B cell (primary cell): ENCODE results near the gene ZSWIM3. TPM values are rescaled to one million over a fixed set of nuclear protein-coding genes. Genes with fewer than 3 reads are reported as not detected.

Experiments
- ATAC-seq: fragments of 200-7000 bp; cut with Tn5 transposase; one replicate; pipeline ENCODE4 v1.10.0; 2021; ENCODE audit warnings: low read depth, mild to moderate bottlenecking, moderate number of reproducible peaks, moderate library complexity
- CTCF ChIA-PET: fragments of 350-600 bp; sonication (Branson Sonifier 250); formaldehyde crosslinking; loops from one replicate; lab custom pipeline; 2021; ENCODE audit warnings: antibody characterized with exemption, inconsistent platforms; lab: Charles Lee
- POLR2A ChIA-PET: fragments of 350-600 bp; sonication (Branson Sonifier 250); formaldehyde crosslinking; loops from one replicate; lab custom pipeline; 2021; ENCODE audit warnings: antibody characterized with exemption; lab: Charles Lee
- DNase-seq: peaks from one replicate; pipeline ENCODE4 v3.0.0; 2013
- H2AFZ ChIP-seq: 2 replicates; pipeline ENCODE4 v1.6.1; 2012; ENCODE audit warnings: mild to moderate bottlenecking, low read depth, low read length; ENCODE audit not compliant: insufficient read depth, poor library complexity, severe bottlenecking
- H3K27ac ChIP-seq, 2 donors: 1 replicate in 1 of 2; 2 replicates in 1 of 2; pipeline ENCODE4 v1.5.1; 2012 to 2013; ENCODE audit warnings: low read length in 2 of 2, mild to moderate bottlenecking in 2 of 2, moderate library complexity in 1 of 2
- H3K27me3 ChIP-seq, 4 experiments: fragments of 200-600 bp in 1 of 4; sonication (generic) in 1 of 4; replicated peaks in 1 of 4; 1 replicate in 2 of 4; 2 replicates in 2 of 4; pipeline versions ENCODE4 v1.6.1 to v1.7.0; 2013 to 2016; ENCODE audit warnings: low read length in 3 of 4, mild to moderate bottlenecking in 2 of 4, mixed read lengths in 1 of 4, moderate library complexity in 1 of 4; ENCODE audit not compliant: insufficient read depth in 4 of 4, control insufficient read depth in 3 of 4; ENCODE audit errors: control extremely low read depth in 1 of 4
- H3K36me3 ChIP-seq, 2 experiments: replicated peaks in 1 of 2; 1 replicate in 1 of 2; 2 replicates in 1 of 2; pipeline versions ENCODE4 v1.6.1 to v1.7.1; 2013; ENCODE audit warnings: low read length in 1 of 2; ENCODE audit not compliant: insufficient read depth in 2 of 2, control insufficient read depth in 1 of 2; ENCODE audit errors: control extremely low read depth in 1 of 2, extremely low read depth in 1 of 2
- H3K4me1 ChIP-seq, 2 donors: fragments of 200-600 bp in 1 of 2; sonication (generic) in 1 of 2; 1 replicate in 1 of 2; 2 replicates in 1 of 2; pipeline versions ENCODE4 v1.5.1 to v1.6.1; 2013 to 2017; ENCODE audit warnings: low read length in 2 of 2; ENCODE audit not compliant: control insufficient read depth in 2 of 2, insufficient read depth in 2 of 2
- H3K4me2 ChIP-seq: replicated peaks from 2 replicates; pipeline ENCODE3; 2012; ENCODE audit warnings: mild to moderate bottlenecking, low read depth, low read length; ENCODE audit not compliant: poor library complexity, severe bottlenecking
- H3K4me3 ChIP-seq, 5 experiments: fragments of 200-600 bp in 1 of 5; sonication (generic) in 1 of 5; 1 replicate in 3 of 5; 2 replicates in 2 of 5; pipeline versions ENCODE4 v1.5.1 to v1.7.0; 2011 to 2016; ENCODE audit warnings: low read length in 4 of 5, mild to moderate bottlenecking in 4 of 5, low read depth in 2 of 5, control low read depth in 1 of 5, moderate library complexity in 1 of 5; ENCODE audit not compliant: insufficient read depth in 1 of 5; ENCODE audit errors: control extremely low read depth in 1 of 5, extremely low read depth in 1 of 5
- H3K79me2 ChIP-seq: fragments of 200-600 bp; sonication (generic); one replicate; pipeline ENCODE4 v1.6.0; 2016; ENCODE audit warnings: low read length; ENCODE audit not compliant: control insufficient read depth, insufficient read depth
- H3K9ac ChIP-seq: fragments of 200-600 bp; sonication (generic); 2 replicates; pipeline ENCODE4 v1.6.1; 2017; ENCODE audit warnings: mild to moderate bottlenecking, low read length, moderate library complexity
- H3K9me3 ChIP-seq, 3 donors: one replicate each; pipeline versions ENCODE4 v1.6.1 to v1.7.1; 2013; ENCODE audit warnings: low read length in 2 of 3; ENCODE audit not compliant: control insufficient read depth in 2 of 3, insufficient read depth in 1 of 3; ENCODE audit errors: control extremely low read depth in 1 of 3
- H4K20me1 ChIP-seq: 2 replicates; pipeline ENCODE4 v1.6.0; 2012; ENCODE audit warnings: mild to moderate bottlenecking, low read length; ENCODE audit not compliant: insufficient read depth, control insufficient read depth, poor library complexity, severe bottlenecking
- H3K27ac Mint-ChIP-seq: one replicate; pipeline ENCODE4 v1.8.0; 2021; ENCODE audit warnings: mixed read lengths
- H3K27me3 Mint-ChIP-seq: one replicate; pipeline ENCODE4 v1.8.0; 2021; ENCODE audit warnings: mixed read lengths
- H3K4me1 Mint-ChIP-seq: one replicate; pipeline ENCODE4 v1.8.0; 2021; ENCODE audit warnings: mixed read lengths
- H3K4me3 Mint-ChIP-seq: one replicate; pipeline ENCODE4 v1.8.0; 2021; ENCODE audit warnings: mixed read lengths
- H3K9me3 Mint-ChIP-seq: one replicate; pipeline ENCODE4 v1.8.0; 2022; ENCODE audit warnings: mixed read lengths; ENCODE audit not compliant: insufficient read depth
- EZH2 ChIP-seq: IDR thresholded peaks from 2 replicates; pipeline ENCODE4 v1.6.1; 2012; ENCODE audit warnings: borderline replicate concordance, low read depth, mild to moderate bottlenecking, moderate library complexity, low read length; ENCODE audit not compliant: insufficient read depth, poor library complexity, severe bottlenecking
- WGBS: methylation state at CpG from one replicate; pipeline ENCODE4 v1.1.5; 2013; ENCODE audit warnings: missing lambda C conversion rate; ENCODE audit not compliant: insufficient coverage; 5-methylcytosine and 5-hydroxymethylcytosine counted together
- intact Hi-C: fragments of 100-400 bp; cut with micrococcal nuclease; formaldehyde crosslinking; loops from one replicate; pipeline ENCODE4 v1.10.0; 2022
- polyA plus RNA-seq: library from polyadenylated mRNA; depleted of rRNA; stranded (reverse); fragments of >200 nt; gene quantifications from 2 replicates; pipeline ENCODE4 v1.2.3, GENCODE V29; 2012
- total RNA-seq, 2 donors: library from RNA; stranded (reverse); fragments of 120-200 nt in 1 of 2; gene quantifications; 1 replicate in 1 of 2; 2 replicates in 1 of 2; pipeline versions ENCODE4 v1.2.3 to v1.2.4, GENCODE V29; 2013 to 2022
- TF ChIP-seq, protein P1 (sequence below): fragments of 200-600 bp; IDR thresholded peaks from one replicate; pipeline ENCODE4 v1.8.0; 2022; ENCODE audit warnings: antibody characterized with exemption, mild to moderate bottlenecking

ZSWIM3 gene
- total and polyA plus RNA-seq, 2 donors (not counting 1 experiment from before 2014, with no cell fraction given) = 4.0 to 7.1 TPM

DNA sequence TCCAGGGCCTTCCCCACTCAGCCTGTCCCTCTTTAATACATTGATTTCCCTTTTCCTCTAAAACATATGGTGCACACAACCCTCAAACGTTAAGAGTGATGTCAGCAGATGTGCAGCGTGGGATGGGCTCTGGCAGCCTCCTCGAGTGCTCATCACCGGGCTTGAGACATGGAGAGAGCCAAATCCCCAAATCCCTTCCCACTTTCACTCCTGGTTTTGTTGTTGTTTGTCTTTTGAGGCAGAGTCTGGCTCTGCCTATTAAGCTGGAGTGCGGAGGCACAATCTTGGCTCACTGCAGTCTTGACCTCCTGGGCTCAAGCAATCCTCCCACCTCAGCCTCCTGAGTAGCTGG is 60.4 kb downstream of the ZSWIM3 start:
- TF ChIP-seq EZH2 = no peak
- TF ChIP-seq, protein P1, sequence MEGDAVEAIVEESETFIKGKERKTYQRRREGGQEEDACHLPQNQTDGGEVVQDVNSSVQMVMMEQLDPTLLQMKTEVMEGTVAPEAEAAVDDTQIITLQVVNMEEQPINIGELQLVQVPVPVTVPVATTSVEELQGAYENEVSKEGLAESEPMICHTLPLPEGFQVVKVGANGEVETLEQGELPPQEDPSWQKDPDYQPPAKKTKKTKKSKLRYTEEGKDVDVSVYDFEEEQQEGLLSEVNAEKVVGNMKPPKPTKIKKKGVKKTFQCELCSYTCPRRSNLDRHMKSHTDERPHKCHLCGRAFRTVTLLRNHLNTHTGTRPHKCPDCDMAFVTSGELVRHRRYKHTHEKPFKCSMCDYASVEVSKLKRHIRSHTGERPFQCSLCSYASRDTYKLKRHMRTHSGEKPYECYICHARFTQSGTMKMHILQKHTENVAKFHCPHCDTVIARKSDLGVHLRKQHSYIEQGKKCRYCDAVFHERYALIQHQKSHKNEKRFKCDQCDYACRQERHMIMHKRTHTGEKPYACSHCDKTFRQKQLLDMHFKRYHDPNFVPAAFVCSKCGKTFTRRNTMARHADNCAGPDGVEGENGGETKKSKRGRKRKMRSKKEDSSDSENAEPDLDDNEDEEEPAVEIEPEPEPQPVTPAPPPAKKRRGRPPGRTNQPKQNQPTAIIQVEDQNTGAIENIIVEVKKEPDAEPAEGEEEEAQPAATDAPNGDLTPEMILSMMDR = no peak
- H3K27me3 ChIP-seq = peaks cover 0 to 30% (median 5%) of the 10 kb centered on the region in 4 experiments
- POLR2A ChIA-PET = no interaction called here
- H3K4me3 ChIP-seq = no peak overlapping the region
- Mint-ChIP-seq H3K4me3 (no peak overlapping the region), H3K9me3 (no peaks in the 10 kb centered on the region), H3K27ac (no peak overlapping the region), H3K4me1 (peaks cover 2% of the 10 kb centered on the region), H3K27me3 (peaks cover 36% of the 10 kb centered on the region)
- no peak overlapping the region for H3K27ac ChIP-seq
- H2AFZ ChIP-seq = no peak overlapping the region
- DNase-seq (no peak), ATAC-seq (no peak)
- no peaks in the 10 kb centered on the region for H4K20me1 ChIP-seq
- no peak overlapping the region for H3K9ac ChIP-seq
- CTCF ChIA-PET = no interaction called here
- H3K4me1 ChIP-seq = no peaks in the 10 kb centered on the region
- no peaks in the 10 kb centered on the region for H3K36me3 ChIP-seq
- intact Hi-C loops = no loop called here
- H3K4me2 ChIP-seq = no peak overlapping the region
- H3K9me3 ChIP-seq = no peaks in the 10 kb centered on the region
- WGBS = 100% methylated on average over 1 of the region's 5 CpGs
- no peaks in the 10 kb centered on the region for H3K79me2 ChIP-seq

DNA sequence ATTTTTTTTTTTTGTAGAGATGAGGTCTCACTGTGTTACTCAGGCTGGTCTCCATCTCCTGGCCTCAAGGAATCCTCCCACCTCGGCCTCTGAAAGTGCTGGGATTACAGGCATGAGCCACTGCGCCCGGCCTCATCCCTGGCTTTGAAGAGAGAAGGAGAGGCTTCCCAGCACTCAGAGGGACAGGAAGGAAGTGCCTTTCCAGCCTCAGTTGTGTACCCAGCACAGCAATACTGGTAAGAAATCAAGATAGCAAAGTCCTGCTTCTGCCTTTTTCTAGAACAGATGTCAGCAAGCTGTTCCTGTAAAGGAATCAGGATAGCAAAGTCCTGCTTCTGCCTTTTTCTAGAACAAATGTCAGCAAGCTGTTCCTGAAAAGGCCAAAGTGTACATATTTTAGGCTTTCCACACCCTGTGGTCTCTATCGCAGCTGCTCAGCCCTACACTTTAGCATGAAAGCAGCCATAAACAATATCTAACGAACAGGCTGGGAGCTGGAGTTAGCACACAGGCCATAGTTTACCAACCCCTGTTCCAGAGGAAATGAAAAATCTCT is 60.8 kb downstream of the ZSWIM3 start:
- no peak overlapping the region for H3K9ac ChIP-seq
- H3K27ac Mint-ChIP-seq = no peak overlapping the region
- ATAC-seq (no peak), DNase-seq (no peak)
- H3K27me3 ChIP-seq = peaks cover 0 to 28% (median 5%) of the 10 kb centered on the region in 4 experiments
- WGBS = 91% methylated on average over 4 of the region's 5 CpGs
- no peak overlapping the region for H3K27ac ChIP-seq
- no peaks in the 10 kb centered on the region for H3K4me1 Mint-ChIP-seq
- intact Hi-C loops = no loop called here
- H3K4me1 ChIP-seq = no peaks in the 10 kb centered on the region
- H3K36me3 ChIP-seq = no peaks in the 10 kb centered on the region
- H4K20me1 ChIP-seq = no peaks in the 10 kb centered on the region
- no peak overlapping the region for H3K4me2 ChIP-seq
- no peak for TF ChIP-seq EZH2
- TF ChIP-seq, protein P1 = no peak
- H3K79me2 ChIP-seq = no peaks in the 10 kb centered on the region
- H3K9me3 Mint-ChIP-seq = no peaks in the 10 kb centered on the region
- CTCF ChIA-PET = no interaction called here
- peaks cover 33% of the 10 kb centered on the region for H3K27me3 Mint-ChIP-seq
- POLR2A ChIA-PET = no interaction called here
- no peak overlapping the region for H2AFZ ChIP-seq
- no peaks in the 10 kb centered on the region for H3K9me3 ChIP-seq
- no peak overlapping the region for H3K4me3 ChIP-seq
- no peak overlapping the region for H3K4me3 Mint-ChIP-seq
